ENCODE measurements around the gene NPEPPS.
"Not testable (repeated sequence)": the region's sequence is repeated elsewhere in the genome, so short reads cannot be mapped to it uniquely, and the experiment has no call there.

The NPEPPS gene

DNA sequence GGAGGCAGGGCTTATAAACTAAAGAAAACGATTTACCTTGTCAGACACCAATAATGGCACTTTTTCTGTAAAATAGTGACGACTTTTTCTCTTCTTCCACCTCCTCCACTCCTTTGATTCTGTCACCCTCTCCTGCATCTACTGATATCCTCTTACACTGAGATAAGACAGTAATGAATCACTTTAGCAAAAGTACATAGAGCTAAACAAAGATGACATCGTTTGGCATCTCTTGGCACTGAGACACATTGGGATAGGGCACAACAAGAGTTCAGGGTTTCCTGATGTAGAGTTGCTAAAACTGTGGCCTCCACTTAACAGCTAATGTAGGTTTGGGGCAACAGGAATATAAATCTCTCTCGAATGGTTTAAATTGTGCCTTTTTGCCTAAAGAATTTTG lies 10.6 kb upstream of the NPEPPS start:
- WGBS (ENCODE audit: extremely low coverage, insufficient coverage, low lambda C conversion rate) = no CpG with 5 or more reads among the region's 4 CpGs

DNA sequence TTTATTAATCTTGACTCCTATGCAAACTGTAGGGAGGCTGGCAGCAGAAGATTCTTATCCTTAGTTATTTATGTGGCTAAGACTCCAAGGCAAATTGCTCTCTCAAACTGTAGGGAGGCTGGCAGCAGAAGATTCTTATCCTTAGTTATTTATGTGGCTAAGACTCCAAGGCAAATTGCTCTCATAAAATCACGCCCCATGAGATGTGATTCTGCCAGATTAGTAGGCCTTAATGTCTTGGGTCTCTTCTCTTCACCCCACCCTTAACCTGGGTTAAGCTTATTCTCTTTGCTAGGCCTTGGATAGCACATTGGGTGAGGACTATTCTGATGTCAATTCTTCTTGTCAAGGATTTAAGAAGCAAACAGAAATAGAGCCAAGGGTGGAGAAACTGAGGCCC lies 9.5 kb upstream of the NPEPPS start:
- H3K27ac ChIP-seq (ENCODE audit: low read depth, low read length); H3K4me1 ChIP-seq (ENCODE audit: control insufficient read depth, low read depth, low read length); H2BK120ac ChIP-seq (ENCODE audit: low read depth, low read length); H3K9ac ChIP-seq (ENCODE audit: low read length); H3K23ac ChIP-seq (ENCODE audit: low read length); H3K18ac ChIP-seq (ENCODE audit: low read length); H2BK15ac ChIP-seq (replicated peaks; ENCODE audit: low read depth); H3K4me2 ChIP-seq (ENCODE audit: low read length); H3K36me3 ChIP-seq (ENCODE audit: control insufficient read depth, insufficient read depth, low read length); H3K27me3 ChIP-seq (ENCODE audit: insufficient read depth, low read length, poor library complexity); DNase-seq; H4K5ac ChIP-seq (ENCODE audit: low read length); H2BK5ac ChIP-seq (ENCODE audit: low read length); H3K56ac ChIP-seq (ENCODE audit: low read length); H4K8ac ChIP-seq (ENCODE audit: low read depth, low read length); H3K4me3 ChIP-seq (ENCODE audit: low read length); H3K79me1 ChIP-seq (ENCODE audit: low read length); H3K4ac ChIP-seq (ENCODE audit: low read depth, low read length); H3K79me2 ChIP-seq (ENCODE audit: control insufficient read depth, insufficient read depth, low read length); H2AK5ac ChIP-seq (ENCODE audit: low read length): not testable (repeated sequence)
- WGBS (ENCODE audit: extremely low coverage, insufficient coverage, low lambda C conversion rate) = no CpG with 5 or more reads among the region's 1 CpG

More for the DNA sequence above, 10.6 kb upstream of the NPEPPS start:
- not testable (repeated sequence) for H3K79me2 ChIP-seq (ENCODE audit: control insufficient read depth, insufficient read depth, low read length); H3K4me2 ChIP-seq (ENCODE audit: low read length); H2BK120ac ChIP-seq (ENCODE audit: low read depth, low read length); H3K4me1 ChIP-seq (ENCODE audit: control insufficient read depth, low read depth, low read length); H3K4me3 ChIP-seq (ENCODE audit: low read length); H2BK5ac ChIP-seq (ENCODE audit: low read length); H3K23ac ChIP-seq (ENCODE audit: low read length); H3K56ac ChIP-seq (ENCODE audit: low read length); H3K79me1 ChIP-seq (ENCODE audit: low read length); H3K27me3 ChIP-seq (ENCODE audit: insufficient read depth, low read length, poor library complexity); H3K36me3 ChIP-seq (ENCODE audit: control insufficient read depth, insufficient read depth, low read length); H3K4ac ChIP-seq (ENCODE audit: low read depth, low read length); H2BK15ac ChIP-seq (replicated peaks; ENCODE audit: low read depth); H3K9ac ChIP-seq (ENCODE audit: low read length); DNase-seq; H4K8ac ChIP-seq (ENCODE audit: low read depth, low read length); H3K18ac ChIP-seq (ENCODE audit: low read length); H3K27ac ChIP-seq (ENCODE audit: low read depth, low read length); H4K5ac ChIP-seq (ENCODE audit: low read length); H2AK5ac ChIP-seq (ENCODE audit: low read length)

DNA sequence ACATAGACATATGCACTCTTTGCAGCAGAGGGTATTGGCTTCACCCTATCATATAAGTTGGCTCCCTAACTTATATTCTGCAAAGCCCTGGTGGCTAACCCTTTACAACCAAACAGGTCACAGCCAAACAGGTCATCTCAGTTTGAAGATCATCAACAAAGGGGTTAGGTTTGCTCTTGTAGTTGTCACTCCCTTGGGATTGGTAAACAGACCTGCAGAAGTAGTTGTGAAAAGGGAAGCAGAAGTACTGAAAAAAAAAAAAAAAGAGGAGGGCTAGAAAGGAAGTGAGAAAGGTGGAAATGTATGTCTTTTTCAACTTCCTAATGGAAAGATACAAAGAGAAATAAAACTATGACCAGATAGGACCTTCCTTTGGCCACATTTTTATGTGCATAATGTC lies 8.6 kb upstream of the NPEPPS start:
- H3K4ac ChIP-seq (ENCODE audit: low read depth, low read length); H4K8ac ChIP-seq (ENCODE audit: low read depth, low read length); H3K4me2 ChIP-seq (ENCODE audit: low read length); H2BK15ac ChIP-seq (replicated peaks; ENCODE audit: low read depth); H3K79me2 ChIP-seq (ENCODE audit: control insufficient read depth, insufficient read depth, low read length); H2AK5ac ChIP-seq (ENCODE audit: low read length); H3K27me3 ChIP-seq (ENCODE audit: insufficient read depth, low read length, poor library complexity); H4K5ac ChIP-seq (ENCODE audit: low read length); H3K9ac ChIP-seq (ENCODE audit: low read length); H3K23ac ChIP-seq (ENCODE audit: low read length); H3K79me1 ChIP-seq (ENCODE audit: low read length); H2BK120ac ChIP-seq (ENCODE audit: low read depth, low read length); H3K4me1 ChIP-seq (ENCODE audit: control insufficient read depth, low read depth, low read length); H3K56ac ChIP-seq (ENCODE audit: low read length); DNase-seq; H2BK5ac ChIP-seq (ENCODE audit: low read length); H3K4me3 ChIP-seq (ENCODE audit: low read length); H3K36me3 ChIP-seq (ENCODE audit: control insufficient read depth, insufficient read depth, low read length); H3K27ac ChIP-seq (ENCODE audit: low read depth, low read length); H3K18ac ChIP-seq (ENCODE audit: low read length): not testable (repeated sequence)

- not testable (repeated sequence) for H3K27me3 ChIP-seq (ENCODE audit: insufficient read depth, low read length, poor library complexity); H3K79me2 ChIP-seq (ENCODE audit: control insufficient read depth, insufficient read depth, low read length); H3K23ac ChIP-seq (ENCODE audit: low read length); H3K27ac ChIP-seq (ENCODE audit: low read depth, low read length); H3K4me3 ChIP-seq (ENCODE audit: low read length); H3K79me1 ChIP-seq (ENCODE audit: low read length); H3K4me2 ChIP-seq (ENCODE audit: low read length); H3K36me3 ChIP-seq (ENCODE audit: control insufficient read depth, insufficient read depth, low read length); H2BK15ac ChIP-seq (replicated peaks; ENCODE audit: low read depth); H4K5ac ChIP-seq (ENCODE audit: low read length); H4K8ac ChIP-seq (ENCODE audit: low read depth, low read length); H3K4me1 ChIP-seq (ENCODE audit: control insufficient read depth, low read depth, low read length); H2AK5ac ChIP-seq (ENCODE audit: low read length); H2BK5ac ChIP-seq (ENCODE audit: low read length)
- Histone ChIP-seq H3K9ac (ENCODE audit: low read length) (peak overlapping the region; percentile 53), H3K4ac (ENCODE audit: low read depth, low read length) (peak overlapping the region; percentile 81), H3K18ac (ENCODE audit: low read length) (peak overlapping the region; percentile 96), H3K56ac (ENCODE audit: low read length) (peak overlapping the region; percentile 64), H2BK120ac (ENCODE audit: low read depth, low read length) (peak overlapping the region; percentile 61)
- DNase-seq = peak; percentile 19
- WGBS (ENCODE audit: extremely low coverage, insufficient coverage, low lambda C conversion rate) = no CpG with 5 or more reads among the region's 61 CpGs
Observed at GRCh38 chr17:47531233-47531820, 419 bp downstream of the NPEPPS start.

- not testable (repeated sequence) for H3K4me2 ChIP-seq (ENCODE audit: low read length); H2BK5ac ChIP-seq (ENCODE audit: low read length); H3K4me3 ChIP-seq (ENCODE audit: low read length); H3K56ac ChIP-seq (ENCODE audit: low read length); H3K36me3 ChIP-seq (ENCODE audit: control insufficient read depth, insufficient read depth, low read length); H3K4ac ChIP-seq (ENCODE audit: low read depth, low read length); H4K5ac ChIP-seq (ENCODE audit: low read length); H3K23ac ChIP-seq (ENCODE audit: low read length); H4K8ac ChIP-seq (ENCODE audit: low read depth, low read length); H2BK120ac ChIP-seq (ENCODE audit: low read depth, low read length); H3K4me1 ChIP-seq (ENCODE audit: control insufficient read depth, low read depth, low read length); H3K27me3 ChIP-seq (ENCODE audit: insufficient read depth, low read length, poor library complexity); H3K9ac ChIP-seq (ENCODE audit: low read length); H3K27ac ChIP-seq (ENCODE audit: low read depth, low read length); H2BK15ac ChIP-seq (replicated peaks; ENCODE audit: low read depth); H3K18ac ChIP-seq (ENCODE audit: low read length); H3K79me1 ChIP-seq (ENCODE audit: low read length); H2AK5ac ChIP-seq (ENCODE audit: low read length)
- no CpG with 5 or more reads among the region's 3 CpGs for WGBS (ENCODE audit: extremely low coverage, insufficient coverage, low lambda C conversion rate)
- peak; percentile 7 for DNase-seq
- peaks cover 11% of the 10 kb centered on the region for H3K79me2 ChIP-seq (ENCODE audit: control insufficient read depth, insufficient read depth, low read length)
Observed at GRCh38 chr17:47539085-47539484, 8.2 kb downstream of the NPEPPS start.

DNA sequence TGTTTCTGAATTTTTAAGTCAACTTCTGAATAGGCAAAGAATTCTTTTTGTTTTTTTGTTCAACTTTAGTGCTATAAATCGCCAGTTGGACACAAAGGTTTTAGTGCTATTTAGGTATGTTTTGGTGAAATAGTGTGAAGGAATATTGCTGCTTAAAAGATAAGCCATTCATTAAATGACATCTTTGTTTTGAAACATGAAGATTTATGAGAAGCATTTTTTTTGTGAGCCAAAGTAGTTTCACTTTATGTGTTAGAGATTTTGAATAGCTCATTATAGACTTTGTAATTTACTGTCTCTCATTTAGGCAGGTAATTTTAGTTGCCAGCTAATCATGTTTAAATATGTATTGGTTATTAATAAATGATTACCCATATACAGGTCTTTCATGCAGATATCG lies 10.8 kb downstream of the NPEPPS start:
- no CpG with 5 or more reads among the region's 2 CpGs for WGBS (ENCODE audit: extremely low coverage, insufficient coverage, low lambda C conversion rate)
- not testable (repeated sequence) for H3K27ac ChIP-seq (ENCODE audit: low read depth, low read length); H2AK5ac ChIP-seq (ENCODE audit: low read length)

More for the DNA sequence above, 10.8 kb downstream of the NPEPPS start:
- H4K8ac ChIP-seq (ENCODE audit: low read depth, low read length); H3K23ac ChIP-seq (ENCODE audit: low read length); H2BK15ac ChIP-seq (replicated peaks; ENCODE audit: low read depth); H3K4me1 ChIP-seq (ENCODE audit: control insufficient read depth, low read depth, low read length); H2BK120ac ChIP-seq (ENCODE audit: low read depth, low read length); H3K56ac ChIP-seq (ENCODE audit: low read length); H4K5ac ChIP-seq (ENCODE audit: low read length); H3K79me2 ChIP-seq (ENCODE audit: control insufficient read depth, insufficient read depth, low read length); H3K79me1 ChIP-seq (ENCODE audit: low read length); H3K36me3 ChIP-seq (ENCODE audit: control insufficient read depth, insufficient read depth, low read length); H3K4me3 ChIP-seq (ENCODE audit: low read length); H3K4ac ChIP-seq (ENCODE audit: low read depth, low read length); H3K27me3 ChIP-seq (ENCODE audit: insufficient read depth, low read length, poor library complexity); H3K9ac ChIP-seq (ENCODE audit: low read length); H3K18ac ChIP-seq (ENCODE audit: low read length); H2BK5ac ChIP-seq (ENCODE audit: low read length); H3K4me2 ChIP-seq (ENCODE audit: low read length); DNase-seq: not testable (repeated sequence)
